Activated T-cell treated with anti-CD3 and anti-CD28 coated beads for 1 hour (primary cell): ENCODE data around the gene SH3PXD2A.
A peak's percentile ranks its signal among the peaks of the same experiment; 100 is the strongest.
"Not testable (repeated sequence)": the region's sequence is repeated elsewhere in the genome, so short reads cannot be mapped to it uniquely, and the experiment has no call there.

Source experiments
- DNase-seq: peaks from one replicate; pipeline ENCODE4 v3.0.0-alpha.2; 2020; ENCODE audit warnings: low read depth

SH3PXD2A gene

GRCh38 chr10:103849880-103850571 lies 5.3 kb downstream of the SH3PXD2A start:
- DNase-seq: no peak

- no peak for DNase-seq
Observed at GRCh38 chr10:103849212-103849877, 6.0 kb downstream of the SH3PXD2A start.

GRCh38 chr10:103847909-103848468 lies 7.4 kb downstream of the SH3PXD2A start:
- DNase-seq: no peak

GRCh38 chr10:103847346-103847745 lies 8.0 kb downstream of the SH3PXD2A start:
- no peak for DNase-seq

- DNase-seq: peak; percentile 22
Observed at GRCh38 chr10:103845972-103846371, 9.4 kb downstream of the SH3PXD2A start.

GRCh38 chr10:103845346-103845745 lies 10.0 kb downstream of the SH3PXD2A start:
- not testable (repeated sequence) for DNase-seq

- DNase-seq: no peak
Observed at GRCh38 chr10:103843854-103844570, 11.4 kb downstream of the SH3PXD2A start.

GRCh38 chr10:103843045-103843444 lies 12.3 kb downstream of the SH3PXD2A start:
- no peak for DNase-seq

- no peak for DNase-seq
Observed at GRCh38 chr10:103842605-103843004, 12.8 kb downstream of the SH3PXD2A start.

- no peak for DNase-seq
Observed at GRCh38 chr10:103841519-103841918, 13.9 kb downstream of the SH3PXD2A start.

- no peak for DNase-seq
Observed at GRCh38 chr10:103840740-103841070, 14.7 kb downstream of the SH3PXD2A start.

- no peak for DNase-seq
Observed at GRCh38 chr10:103839872-103840739, 15.3 kb downstream of the SH3PXD2A start.

- no peak for DNase-seq
Observed at GRCh38 chr10:103839519-103839871, 15.9 kb downstream of the SH3PXD2A start.

GRCh38 chr10:103838862-103839518 lies 16.4 kb downstream of the SH3PXD2A start:
- no peak for DNase-seq

GRCh38 chr10:103838070-103838395 lies 17.3 kb downstream of the SH3PXD2A start:
- DNase-seq: no peak

GRCh38 chr10:103837370-103838069 lies 17.9 kb downstream of the SH3PXD2A start:
- no peak for DNase-seq

GRCh38 chr10:103836861-103837260 lies 18.5 kb downstream of the SH3PXD2A start:
- no peak for DNase-seq

- DNase-seq: no peak
Observed at GRCh38 chr10:103836273-103836672, 19.1 kb downstream of the SH3PXD2A start.

GRCh38 chr10:103835096-103836050 lies 20.0 kb downstream of the SH3PXD2A start:
- no peak for DNase-seq
